Activated CD8-positive, alpha-beta memory T cell treated with anti-CD3 and anti-CD28 coated beads for 4 hours (primary cell): Measurements from ENCODE around the gene SCUBE1.

Experiments
- DNase-seq, 2 donors: peaks; one replicate each; pipeline ENCODE4 v3.0.0-alpha.2; 2020; ENCODE audit warnings: low read depth in 2 of 2

Gene SCUBE1

DNA sequence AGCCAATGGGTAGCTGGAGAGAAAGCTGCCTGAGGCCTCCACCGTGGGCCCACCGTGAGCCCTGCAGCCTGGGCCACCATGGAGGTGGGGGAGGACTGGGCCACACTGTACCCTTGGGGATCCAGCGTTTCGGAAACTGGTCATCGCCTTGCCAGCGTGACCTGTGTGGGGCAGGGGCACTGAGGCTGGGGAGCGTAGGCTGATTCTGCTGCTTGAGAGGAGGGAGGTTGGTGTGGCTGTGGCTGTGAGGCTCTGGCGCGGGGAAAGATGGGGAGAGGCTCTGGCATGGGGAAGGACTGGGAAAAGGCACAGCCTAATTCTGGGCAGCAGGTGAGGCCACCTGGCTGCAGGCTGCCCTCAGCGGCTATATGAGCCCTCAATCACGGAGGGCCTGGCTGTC lies 143.6 kb downstream of the SCUBE1 start:
- no peak for DNase-seq

DNA sequence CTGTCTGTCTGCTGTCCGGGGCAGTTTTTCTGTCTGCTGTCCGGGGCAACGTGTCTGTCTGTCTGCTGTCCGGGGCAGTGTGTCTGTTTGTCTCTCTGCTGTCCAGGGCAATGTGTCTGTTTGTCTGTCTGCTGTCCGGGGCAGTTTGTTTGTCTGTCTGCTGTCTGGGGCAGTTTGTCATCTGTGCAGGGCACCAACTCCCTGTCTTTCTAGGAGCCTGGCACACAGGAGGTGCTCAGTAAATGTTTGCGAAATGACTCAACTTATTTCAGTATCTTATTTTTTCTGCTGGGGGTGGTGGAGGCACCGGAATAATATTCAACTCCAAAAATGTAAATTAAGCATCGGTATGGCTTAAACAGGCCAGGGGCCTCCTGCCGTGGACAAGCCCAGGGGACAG lies 144.2 kb downstream of the SCUBE1 start:
- DNase-seq, result no peak

DNA sequence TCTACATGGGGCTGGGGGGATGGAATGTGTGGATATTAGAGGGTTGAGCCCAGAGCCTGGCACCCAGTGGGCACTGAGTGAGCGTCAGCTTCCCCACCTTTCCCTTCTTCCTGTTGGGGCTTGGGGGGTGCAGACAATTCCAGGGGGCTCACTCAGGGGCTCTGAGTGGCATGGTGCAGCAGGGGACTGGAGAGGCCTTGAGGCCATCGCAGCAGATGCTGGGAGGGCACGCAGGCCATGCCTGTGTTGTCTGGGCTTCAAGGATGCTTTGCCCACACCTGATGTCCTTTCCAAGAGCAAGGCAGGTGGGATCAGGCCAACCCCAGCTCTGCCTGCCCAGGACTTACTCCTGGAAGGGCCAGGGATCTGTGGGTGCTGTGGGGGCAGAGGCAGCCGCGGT lies 145.0 kb downstream of the SCUBE1 start:
- no peak for DNase-seq

DNA sequence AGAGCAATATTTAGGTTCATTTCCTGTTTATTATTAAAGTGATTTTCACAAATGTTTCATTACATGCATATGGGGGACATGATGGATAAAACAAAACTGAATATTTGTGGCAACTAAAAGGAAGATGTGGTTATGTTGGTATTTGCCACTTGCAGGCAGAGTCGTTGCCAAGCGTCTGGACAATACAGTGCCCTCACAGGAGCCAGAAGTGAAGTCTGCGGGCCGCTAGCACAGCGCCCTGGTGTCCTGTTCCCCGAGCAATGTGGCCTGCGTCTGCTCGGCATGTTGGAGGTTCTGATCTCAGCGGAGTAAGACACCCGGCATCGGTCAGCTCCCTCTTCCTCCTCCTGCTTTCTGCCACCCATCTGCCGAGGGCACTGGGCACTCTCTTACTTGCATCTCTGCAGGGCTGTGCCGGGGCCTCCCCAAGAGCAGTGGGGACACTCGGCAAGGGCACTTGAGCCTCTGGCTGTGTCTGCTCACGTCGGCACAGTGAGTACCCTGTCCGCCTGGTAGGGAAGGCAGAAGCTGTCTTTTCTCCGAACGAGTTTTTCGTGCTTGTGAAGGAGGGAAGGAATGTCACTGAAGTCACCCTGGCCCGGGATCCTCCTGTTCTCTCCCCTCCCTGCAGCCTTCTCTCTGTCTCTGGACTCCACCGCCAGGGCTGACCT lies 145.8 kb downstream of the SCUBE1 start:
- DNase-seq, result no peak

DNA sequence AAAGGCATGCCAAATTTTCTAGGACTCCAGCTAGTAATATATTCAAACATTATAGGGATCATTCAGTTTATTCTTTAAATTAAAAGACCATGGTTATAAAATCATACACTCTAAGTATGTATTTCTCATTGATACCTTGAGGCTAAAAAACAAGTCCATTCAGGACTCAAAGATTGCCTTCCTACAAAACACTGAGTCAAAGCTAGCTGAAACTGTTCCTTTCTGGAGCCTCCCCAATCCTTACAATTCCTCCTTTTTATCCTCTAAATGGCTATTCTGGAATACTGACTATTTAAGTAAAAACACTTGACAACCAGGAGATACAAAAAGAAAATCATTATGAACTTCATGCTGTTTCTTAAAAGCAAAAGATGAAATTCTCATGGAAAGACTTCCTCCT lies 151.3 kb downstream of the SCUBE1 start:
- DNase-seq, result no peak

DNA sequence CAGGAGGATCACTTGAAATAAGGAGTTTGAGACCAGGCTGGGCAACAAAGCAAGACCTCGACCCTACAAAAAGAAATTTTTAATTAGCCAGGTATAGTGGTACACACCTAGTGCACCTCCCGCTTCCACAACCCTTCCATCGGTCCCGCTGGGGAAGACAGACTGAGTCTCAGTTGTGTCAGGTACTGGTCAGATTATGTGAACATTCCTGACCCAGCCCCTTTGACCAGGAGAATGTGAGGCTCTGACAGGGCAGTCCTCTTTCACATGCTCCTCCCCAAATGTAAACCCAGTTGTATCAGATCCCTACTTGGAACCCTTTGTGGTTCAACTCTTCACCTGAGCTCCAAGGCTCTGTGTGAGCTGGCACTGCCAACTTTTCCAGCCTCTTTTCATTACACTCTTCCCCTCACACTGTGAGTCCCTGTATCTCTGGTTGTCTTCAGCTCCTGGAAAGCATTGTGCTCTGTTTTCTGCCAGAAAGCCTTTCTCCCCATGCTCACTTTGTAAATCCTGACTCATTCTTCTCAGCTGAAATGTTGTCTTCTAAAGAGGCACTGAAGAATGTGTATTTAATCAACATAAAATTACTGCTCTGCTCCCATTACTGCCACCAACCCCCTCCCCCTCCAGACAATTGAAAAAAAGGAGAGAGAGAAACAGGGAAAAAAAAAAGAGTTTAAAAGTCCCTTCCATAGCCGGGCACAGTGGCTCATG lies 154.2 kb downstream of the SCUBE1 start:
- no peak for DNase-seq

DNA sequence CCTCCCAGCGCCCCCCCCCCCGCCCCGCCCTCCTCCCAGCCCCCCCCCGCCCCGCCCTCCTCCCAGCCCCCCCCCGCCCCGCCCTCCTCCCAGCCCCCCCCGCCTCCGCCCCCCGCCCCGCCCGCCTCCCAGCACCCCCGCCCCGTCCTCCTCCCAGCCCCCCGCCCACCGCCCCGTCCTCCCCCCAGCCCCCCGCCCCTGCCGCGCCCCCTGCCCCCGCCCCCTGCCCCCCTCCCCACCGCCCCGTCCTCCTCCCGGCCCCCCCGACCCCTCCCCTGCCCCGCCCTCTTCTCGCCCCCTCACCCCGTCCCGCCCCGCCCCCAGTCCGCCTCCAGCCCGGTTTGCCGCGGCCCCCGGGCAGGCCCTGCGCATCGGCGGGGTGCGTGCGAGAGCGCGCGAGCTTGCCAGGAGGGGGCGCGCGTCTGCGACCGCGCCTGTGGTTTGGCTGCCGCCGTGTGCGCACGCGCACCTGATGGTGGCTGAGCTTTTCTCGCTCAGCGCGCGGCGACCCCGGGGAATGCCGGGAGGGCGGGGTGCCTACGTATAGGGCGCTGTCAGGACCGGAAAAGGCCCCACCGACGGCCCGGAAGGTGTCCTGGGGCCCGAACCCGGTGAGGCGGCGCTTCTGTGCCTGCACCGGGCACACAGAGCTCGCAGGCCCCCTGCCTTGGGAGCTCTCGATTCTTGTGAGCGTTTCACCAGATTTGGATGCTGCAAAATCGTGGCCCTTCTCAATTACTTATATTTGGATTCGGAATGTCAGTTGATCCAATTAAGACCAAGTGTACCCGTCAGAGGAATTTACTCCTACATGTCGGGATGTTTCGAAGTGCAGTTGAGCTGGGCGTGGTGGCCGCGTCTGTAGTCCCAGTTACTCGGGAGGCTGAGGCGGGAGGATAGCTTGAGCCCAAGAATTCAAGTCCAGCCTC lies 155.7 kb downstream of the SCUBE1 start:
- DNase-seq, result peak; percentile 89 to 94

DNA sequence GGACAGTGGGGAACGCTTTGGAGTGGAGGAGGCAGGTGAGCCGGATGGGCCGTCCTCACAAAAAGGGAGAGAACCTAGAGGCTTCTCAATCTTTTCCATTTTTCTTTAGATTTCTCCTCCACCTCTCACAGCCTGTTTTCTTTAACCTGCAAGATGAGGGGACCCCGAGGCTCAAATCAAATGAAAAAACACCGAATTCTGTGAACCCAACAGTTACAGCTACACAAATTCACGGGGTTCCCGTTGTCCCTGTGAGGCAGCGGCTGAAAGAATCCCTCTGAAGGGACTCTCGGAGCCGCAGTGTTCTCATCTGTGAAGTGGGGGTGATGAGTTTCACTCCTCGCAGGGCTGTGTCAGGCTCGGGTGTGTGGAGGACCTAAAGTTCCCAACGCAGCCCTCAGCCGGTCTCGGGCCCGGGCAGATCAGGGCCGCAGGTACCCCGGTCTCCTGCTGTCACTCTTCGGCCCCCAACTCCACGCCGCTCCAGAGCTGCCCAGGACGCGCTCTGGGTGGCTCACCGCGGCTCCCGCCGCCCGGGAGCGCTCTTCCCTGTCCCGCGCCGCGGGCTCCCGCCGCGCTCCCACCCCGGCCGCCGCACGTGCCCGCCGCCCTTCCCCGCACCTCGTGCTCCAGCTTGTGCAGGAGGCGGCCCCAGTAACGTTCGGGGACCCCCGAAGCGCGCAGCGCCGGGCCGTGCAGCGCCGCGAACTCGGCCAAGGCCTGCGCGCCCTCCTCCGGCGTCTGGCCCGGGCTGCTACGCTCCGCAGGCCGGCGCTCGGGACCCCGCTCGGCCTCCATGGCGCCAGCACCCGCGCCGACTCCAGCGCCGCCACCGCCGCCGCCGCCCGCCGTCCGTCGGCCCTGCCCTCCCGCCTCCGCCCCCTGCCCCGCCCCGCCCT lies 156.7 kb downstream of the SCUBE1 start, which contains the start of gene TTLL12:
TTLL12 (minus strand) TSS at position 863 of the 899 bp plus-strand sequence; CDS start at position 798, 65 bp downstream.
- DNase-seq, result peak; percentile 13 to 25

DNA sequence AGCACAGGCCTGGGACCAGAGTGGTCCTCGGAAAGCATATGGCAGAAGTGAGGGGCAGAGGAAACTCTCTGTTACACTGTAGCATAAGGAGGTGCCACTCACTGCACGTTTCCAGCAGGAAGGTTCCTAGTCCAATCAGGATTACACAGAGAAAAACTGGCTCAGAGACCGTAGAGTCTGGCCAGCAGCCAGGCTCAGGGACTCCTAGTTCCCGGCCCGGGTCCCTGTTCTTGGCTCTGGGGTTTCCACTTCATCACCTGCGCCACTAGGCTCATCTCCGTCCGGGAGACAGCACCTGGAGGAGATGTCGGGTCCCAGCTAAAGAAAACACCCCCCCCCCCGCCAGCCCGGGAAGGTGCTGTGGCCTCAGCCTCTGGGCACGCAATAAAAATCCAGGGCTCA lies 157.3 kb downstream of the SCUBE1 start:
- no peak for DNase-seq

DNA sequence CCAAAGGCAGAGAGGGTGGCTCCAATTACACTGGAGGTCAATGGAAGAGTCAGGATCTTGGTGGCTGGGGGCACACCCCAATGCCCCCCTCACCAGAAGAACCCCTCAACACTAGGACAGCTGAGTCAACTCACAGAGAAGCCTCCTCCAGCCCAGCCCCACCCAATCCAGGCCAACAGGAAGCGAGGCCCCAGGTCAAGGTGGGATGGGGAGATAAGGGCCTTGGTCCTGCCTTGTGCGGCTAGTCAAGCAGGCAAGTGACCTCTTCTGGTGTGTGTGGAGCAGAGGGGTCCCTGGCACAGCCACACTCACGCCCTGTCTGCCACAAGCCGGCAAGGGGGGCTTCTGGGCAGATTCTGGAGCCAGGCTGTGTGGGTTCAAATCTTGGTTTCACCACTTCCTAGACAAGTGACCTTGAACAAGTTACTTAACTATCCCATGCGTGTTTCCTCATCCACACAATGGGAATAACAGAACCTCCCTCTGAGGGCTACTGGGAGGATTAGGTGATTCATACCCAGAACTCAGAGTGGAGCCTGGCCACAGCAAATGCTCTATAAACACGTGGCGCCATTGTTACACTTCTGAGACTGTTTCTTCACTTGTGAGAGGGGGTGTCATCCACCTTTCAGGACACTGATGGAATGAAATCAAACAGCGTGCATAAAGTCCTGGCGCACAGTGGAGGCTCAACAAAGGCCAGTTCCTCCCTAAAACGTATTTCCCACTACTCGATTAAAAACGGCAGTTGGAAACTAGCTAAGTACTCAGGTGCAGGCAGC lies 159.5 kb downstream of the SCUBE1 start:
- no peak for DNase-seq

DNA sequence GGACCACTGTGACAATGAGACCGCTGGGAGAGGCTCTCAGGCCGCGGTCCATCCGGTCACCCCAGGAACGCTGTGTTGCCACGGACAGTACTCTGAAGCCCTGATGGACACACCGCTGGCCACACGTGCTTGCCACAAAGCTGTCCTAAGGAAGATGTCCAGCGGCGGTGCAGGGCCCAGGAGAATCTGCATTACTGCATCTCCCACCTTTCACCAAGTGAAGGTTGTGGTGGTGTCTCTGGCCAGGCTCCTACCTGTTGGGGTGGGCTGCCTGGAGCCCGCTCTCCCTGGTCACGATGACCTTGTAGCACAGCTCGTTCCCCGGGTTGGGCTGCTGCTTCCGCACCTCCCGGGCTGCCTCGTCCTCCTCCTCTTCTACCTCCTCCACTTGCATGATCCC lies 160.4 kb downstream of the SCUBE1 start:
- no peak for DNase-seq

DNA sequence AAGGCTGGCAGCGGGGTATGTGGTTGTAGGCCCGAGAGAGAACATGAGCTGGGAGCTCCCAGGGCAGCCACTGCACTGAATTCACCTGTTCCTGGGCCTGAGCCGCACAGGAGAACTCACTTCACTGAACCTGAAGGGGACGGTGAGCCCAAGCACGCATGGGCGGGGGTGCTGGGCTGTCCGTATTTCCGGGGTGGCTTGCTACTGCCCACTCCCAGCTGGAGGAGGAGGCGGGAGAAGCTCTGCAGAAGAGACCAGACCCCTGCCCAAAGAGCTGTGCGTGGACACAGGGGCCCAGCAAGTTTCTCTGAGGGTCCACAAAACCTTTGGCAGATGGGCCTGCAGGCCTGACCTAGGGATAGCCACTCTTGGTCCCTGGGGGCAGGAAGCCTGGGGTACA lies 161.1 kb downstream of the SCUBE1 start:
- DNase-seq, result no peak

DNA sequence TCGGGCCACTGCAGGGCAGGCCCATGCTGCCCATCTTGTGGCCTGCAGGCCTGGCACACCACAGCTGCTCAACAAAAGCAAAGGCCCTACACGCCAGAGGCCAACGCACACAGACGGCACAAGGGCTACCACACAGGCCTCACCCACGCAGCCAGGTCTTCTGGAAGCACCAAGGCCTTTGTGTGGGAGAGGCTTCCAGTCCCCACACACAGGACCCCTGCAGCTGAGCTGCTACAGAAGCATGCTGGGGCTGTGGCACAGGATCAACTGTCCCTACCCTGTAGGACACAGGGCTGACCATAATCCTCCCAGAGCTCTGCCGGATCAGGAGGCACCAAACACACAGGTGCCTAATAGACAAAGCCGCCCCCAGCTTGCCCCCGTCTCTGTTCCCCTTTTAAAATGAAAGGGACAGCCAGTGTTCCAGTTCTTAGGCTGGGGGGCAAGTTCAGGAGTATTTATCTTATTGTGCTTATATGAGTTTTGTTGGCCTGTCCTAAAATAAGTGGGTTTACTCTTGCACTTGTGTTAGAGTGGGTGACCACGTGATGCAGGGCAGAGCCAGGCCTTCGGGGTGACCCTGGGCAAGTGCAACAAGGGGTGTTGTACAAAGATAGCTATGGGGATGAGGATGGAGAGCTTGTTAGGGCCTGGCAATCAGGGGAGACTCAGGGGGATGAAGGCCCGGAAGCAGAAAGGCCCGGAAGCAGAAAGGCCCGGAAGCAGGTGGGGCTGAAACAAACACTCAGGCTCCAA lies 161.7 kb downstream of the SCUBE1 start:
- DNase-seq, result no peak

DNA sequence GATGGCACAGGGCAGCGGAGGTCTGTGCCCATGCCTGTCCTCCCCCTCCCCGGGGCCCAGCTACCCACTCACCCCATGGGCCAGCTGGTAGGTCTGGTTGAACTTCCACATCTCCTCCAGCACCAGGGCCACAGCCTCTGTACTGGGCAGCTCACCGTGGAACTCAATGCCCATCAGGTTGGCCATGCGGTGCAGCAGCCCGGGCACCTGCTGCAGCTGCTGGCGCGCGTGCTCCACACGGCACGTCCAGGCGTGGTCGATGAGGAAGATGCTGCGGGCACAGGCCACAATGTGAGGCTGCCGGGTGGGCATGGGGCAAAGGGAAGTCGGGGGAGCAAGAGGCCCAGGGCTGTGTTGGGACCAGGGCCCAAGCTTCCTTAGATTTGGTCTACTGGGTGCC lies 162.5 kb downstream of the SCUBE1 start:
- DNase-seq, result no peak

DNA sequence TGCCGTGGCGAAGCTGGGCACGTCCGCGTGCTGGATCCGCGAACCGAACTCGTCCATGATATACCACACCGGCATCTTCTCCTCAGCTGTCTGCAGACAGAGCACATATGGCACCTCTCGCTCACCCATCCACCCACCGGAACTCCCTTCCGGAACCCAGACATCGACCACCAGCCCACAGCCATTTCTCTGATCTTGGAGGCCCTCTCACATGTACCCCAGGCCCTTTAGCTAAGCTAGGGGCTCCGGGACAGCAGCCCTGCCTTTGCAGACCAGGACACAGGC lies 163.3 kb downstream of the SCUBE1 start:
- DNase-seq, result no peak

DNA sequence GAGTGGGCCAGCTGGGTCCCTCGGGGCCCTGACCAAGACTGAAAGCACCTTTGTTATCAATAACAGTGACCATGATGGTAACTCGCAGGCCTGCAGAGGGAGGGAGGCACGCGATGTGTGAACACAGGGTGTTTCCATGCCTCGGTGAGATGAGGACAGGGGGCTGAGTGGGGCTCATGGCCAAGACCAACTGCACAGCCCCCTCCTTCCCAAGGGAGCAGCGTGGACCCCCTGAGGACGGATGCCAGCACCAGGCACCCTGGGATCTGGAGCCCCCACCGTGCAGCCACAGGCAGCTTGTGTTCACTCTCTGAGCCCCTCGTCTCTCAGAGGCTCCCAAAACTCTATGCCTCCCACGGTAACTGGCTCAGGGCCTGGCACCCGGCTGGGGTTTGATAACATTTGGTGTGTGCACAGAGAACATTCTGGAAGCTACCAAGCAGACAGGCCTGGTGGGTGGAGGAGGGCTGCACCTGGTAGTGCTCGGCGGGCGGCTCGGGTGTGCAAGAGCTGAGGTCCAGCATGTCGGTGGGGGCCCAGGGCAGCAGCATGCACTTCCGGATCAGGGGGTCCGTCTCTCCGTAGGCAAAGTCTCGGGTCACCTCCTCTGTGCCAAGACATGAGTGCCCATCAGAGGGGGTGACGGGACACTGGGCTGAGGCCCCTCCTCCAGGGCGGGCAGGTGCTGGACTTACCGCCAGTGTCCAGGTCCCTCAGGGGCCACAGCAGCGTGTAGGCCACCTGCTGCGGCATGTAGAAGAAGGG lies 163.8 kb downstream of the SCUBE1 start:
- no peak for DNase-seq

DNA sequence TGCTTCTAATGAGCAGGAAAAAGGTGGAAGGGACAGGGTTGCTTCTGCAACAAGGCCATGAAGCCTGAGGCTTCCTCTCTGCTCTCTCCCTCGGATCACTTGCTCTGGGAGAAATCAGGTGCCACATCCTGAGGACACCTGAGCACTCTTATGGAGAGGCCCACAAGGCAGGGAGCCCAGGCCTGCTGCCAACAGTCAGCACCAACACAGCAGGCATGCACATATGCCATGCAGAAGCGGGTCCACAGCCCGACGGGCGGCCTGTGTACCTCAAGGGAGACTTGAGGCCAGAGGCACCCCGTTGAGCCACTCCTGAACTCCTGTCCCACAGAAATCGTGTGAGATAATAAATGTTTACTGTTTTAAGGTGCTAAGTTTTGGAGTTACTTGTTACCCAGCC lies 165.7 kb downstream of the SCUBE1 start:
- no peak for DNase-seq

DNA sequence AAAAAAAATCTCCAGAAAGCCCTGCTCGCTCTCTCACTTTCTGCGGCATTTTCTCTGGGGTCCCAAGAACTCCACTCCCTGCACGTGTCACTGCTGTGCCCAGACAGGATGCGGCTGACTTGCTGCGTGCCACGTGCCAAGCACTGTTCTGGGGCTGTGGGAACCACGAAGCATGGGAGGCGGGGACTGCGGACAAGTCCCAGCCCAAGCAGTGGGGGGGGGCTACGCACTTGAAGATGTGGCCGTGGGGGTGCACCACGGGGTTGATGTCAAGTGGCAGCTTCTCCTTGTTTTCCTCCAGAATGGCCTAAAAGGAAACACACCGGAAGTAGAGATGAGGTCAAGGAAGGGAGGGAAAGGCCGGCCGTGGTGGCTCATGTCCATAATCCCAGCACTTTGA lies 167.1 kb downstream of the SCUBE1 start:
- no peak for DNase-seq

DNA sequence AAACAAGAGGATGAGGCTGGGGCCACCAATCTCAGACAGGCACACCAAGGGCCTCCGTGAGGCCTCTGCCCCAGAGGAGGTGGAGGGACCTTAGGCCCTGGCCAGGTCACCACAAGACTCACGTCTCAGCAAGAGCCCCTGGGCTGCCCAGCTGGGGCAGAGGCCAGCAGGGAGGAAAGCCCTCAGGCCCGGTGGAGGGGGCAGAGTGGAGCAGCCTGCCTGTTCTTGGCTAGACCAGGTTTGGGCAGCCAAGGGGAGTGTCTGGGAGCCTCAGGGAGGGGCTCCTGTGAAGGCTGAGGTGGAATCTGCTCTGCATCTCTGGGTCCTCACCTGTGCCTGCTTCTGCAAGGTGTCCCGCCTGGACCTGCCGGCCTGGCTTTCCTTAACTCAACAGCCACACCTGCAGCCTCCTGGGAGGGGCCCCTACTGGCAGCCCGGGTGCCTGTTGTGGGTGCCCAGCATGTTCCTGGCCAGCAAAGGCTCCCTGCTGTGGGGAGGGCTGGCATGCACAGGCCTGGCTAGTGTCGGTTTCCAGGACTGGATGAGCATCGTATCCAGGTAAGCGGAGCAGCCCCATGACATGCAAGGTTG lies 168.1 kb downstream of the SCUBE1 start:
- no peak for DNase-seq
